PC-3 (cell line): ENCODE results near the gene CCAR1.

Source experiments
- EZH2phosphoT487 ChIP-seq: fragments of 300-600 bp; sonication (generic); IDR thresholded peaks from 2 replicates; pipeline ENCODE4 v1.6.1; 2018; ENCODE audit warnings: mild to moderate bottlenecking, antibody characterized with exemption, low read length, borderline replicate concordance
- TF ChIP-seq, protein P1 (sequence below): fragments of 300-600 bp; sonication (generic); conservative IDR thresholded peaks from 2 replicates; pipeline ENCODE4 v1.5.1; 2017; ENCODE audit warnings: antibody characterized with exemption, low read depth, mild to moderate bottlenecking, low read length

DNA sequence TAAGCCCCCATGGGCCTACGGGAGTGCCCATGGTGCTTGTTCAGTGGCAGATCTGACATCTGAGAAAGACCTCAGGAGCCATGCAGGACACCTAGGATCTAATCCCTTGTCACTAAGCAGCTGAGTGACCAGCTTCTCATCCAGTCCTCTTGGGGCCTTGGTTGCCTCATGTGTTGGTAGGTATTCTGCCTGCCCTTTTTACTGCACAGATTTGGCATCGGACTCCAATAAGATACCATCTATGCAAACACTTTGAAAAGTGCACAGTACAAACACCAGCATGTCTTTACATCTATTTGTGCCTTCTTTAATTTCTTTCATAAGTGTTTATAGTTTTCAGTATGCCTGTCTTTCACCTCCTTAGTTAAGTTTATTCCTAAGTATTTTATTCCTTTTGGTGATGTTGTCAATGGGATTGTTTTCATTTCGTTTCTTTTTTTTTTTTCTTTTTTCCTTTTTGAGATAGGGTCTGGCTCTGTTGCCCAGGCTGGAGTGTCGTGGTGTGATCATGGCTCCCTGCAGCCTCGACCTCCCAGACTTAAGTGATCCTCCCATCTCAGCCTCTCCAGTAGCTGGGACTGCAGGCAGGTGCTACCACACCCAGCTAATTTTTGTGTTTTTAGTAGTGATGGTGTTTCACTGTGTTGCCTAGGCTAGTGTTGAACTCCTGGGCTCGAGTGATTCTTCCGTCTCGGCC, 116.7 kb downstream of the CCAR1 start:
- TF ChIP-seq, protein P1, sequence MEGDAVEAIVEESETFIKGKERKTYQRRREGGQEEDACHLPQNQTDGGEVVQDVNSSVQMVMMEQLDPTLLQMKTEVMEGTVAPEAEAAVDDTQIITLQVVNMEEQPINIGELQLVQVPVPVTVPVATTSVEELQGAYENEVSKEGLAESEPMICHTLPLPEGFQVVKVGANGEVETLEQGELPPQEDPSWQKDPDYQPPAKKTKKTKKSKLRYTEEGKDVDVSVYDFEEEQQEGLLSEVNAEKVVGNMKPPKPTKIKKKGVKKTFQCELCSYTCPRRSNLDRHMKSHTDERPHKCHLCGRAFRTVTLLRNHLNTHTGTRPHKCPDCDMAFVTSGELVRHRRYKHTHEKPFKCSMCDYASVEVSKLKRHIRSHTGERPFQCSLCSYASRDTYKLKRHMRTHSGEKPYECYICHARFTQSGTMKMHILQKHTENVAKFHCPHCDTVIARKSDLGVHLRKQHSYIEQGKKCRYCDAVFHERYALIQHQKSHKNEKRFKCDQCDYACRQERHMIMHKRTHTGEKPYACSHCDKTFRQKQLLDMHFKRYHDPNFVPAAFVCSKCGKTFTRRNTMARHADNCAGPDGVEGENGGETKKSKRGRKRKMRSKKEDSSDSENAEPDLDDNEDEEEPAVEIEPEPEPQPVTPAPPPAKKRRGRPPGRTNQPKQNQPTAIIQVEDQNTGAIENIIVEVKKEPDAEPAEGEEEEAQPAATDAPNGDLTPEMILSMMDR = no peak
- no peak for TF ChIP-seq EZH2phosphoT487
